Keratinocyte (primary cell): ENCODE measurements around the gene CFAP91.
"Not testable (repeated sequence)": the region's sequence is repeated elsewhere in the genome, so short reads cannot be mapped to it uniquely, and the experiment has no call there.

Experiments
- CTCF ChIP-seq, 3 experiments: IDR thresholded peaks in 1 of 3; conservative IDR thresholded peaks in 1 of 3; optimal IDR thresholded peaks in 1 of 3; 2 replicates in 2 of 3; 3 replicates in 1 of 3; pipeline versions ENCODE3 to v1.5.1; 2011; ENCODE audit warnings: low read length in 3 of 3, mild to moderate bottlenecking in 3 of 3, moderate library complexity in 2 of 3, control low read depth in 1 of 3, inconsistent platforms in 1 of 3; ENCODE audit not compliant: insufficient read depth in 2 of 3; ENCODE audit errors: extremely low read depth in 1 of 3
- EZH2 ChIP-seq: IDR thresholded peaks from one replicate; pipeline ENCODE4 v1.6.1; 2012; ENCODE audit warnings: inconsistent platforms, mild to moderate bottlenecking, low read length, moderate library complexity

- TF ChIP-seq CTCF (optimal IDR thresholded peaks at IDR 0.05 in 1 of 3, IDR thresholded peaks at IDR 0.05 in 1 of 3, conservative IDR thresholded peaks at IDR 0.05 in 1 of 3; ENCODE audit: extremely low read depth in 1 of 3, insufficient read depth in 2 of 3, low read length in 3 of 3); EZH2: not testable (repeated sequence)
These were observed 24.6 kb upstream of the CFAP91 start for GRCh38 chr3:119678209-119678608.
